GM12891 (cell line): Measurements from ENCODE around the gene ZNF768.

Experiments used
- POLR2A ChIP-seq: IDR thresholded peaks from 2 replicates; pipeline ENCODE4 v1.6.1; 2011; ENCODE audit warnings: low read depth, low read length, control low read depth
- POLR2AphosphoS5 ChIP-seq: IDR thresholded peaks from 2 replicates; pipeline ENCODE4 v1.6.1; 2011; ENCODE audit warnings: low read depth, low read length, control low read depth
- POU2F2 ChIP-seq: IDR thresholded peaks from 2 replicates; pipeline ENCODE4 v1.6.1; 2011; ENCODE audit warnings: low read depth, mild to moderate bottlenecking, control low read depth, low read length, moderate library complexity
- TAF1 ChIP-seq: IDR thresholded peaks from 2 replicates; pipeline ENCODE4 v1.6.1; 2011; ENCODE audit warnings: low read depth, low read length, control low read depth

GRCh38 chr16:30574678-30575077, 48.3 kb upstream of the ZNF768 start:
- TF ChIP-seq POU2F2 (no peak), POLR2AphosphoS5 (no peak), POLR2A (no peak), TAF1 (no peak)
